MM.1S (cell line): ENCODE data around the gene UPP2.

Experiments used
- DNase-seq: peaks from one replicate; pipeline ENCODE4 v3.0.0-alpha.2; 2015
- H2AFZ ChIP-seq: fragments of 300-600 bp; sonication (generic); 2 replicates; pipeline ENCODE4 v1.6.0; 2016; ENCODE audit warnings: antibody characterized with exemption, low read length
- H3F3A ChIP-seq: fragments of 300-600 bp; sonication (generic); 2 replicates; pipeline ENCODE4 v1.6.1; 2016; ENCODE audit warnings: mild to moderate bottlenecking, antibody characterized with exemption, low read length, moderate library complexity, mixed read lengths; ENCODE audit not compliant: insufficient read depth
- H3K27ac ChIP-seq: fragments of 300-600 bp; sonication (generic); 2 replicates; pipeline ENCODE4 v1.5.1; 2016; ENCODE audit warnings: mild to moderate bottlenecking, low read length
- H3K27me3 ChIP-seq: fragments of 300-600 bp; sonication (generic); replicated peaks from 2 replicates; pipeline ENCODE4 v1.6.0; 2016; ENCODE audit warnings: low read length; ENCODE audit not compliant: insufficient read depth
- H3K36me3 ChIP-seq: fragments of 300-600 bp; sonication (generic); replicated peaks from 2 replicates; pipeline ENCODE4 v1.6.1; 2016; ENCODE audit warnings: mild to moderate bottlenecking, low read length, mixed read lengths; ENCODE audit not compliant: insufficient read depth
- H3K4me1 ChIP-seq: fragments of 300-600 bp; sonication (generic); 2 replicates; pipeline ENCODE4 v1.6.1; 2016; ENCODE audit warnings: low read length, mixed read lengths
- H3K4me2 ChIP-seq: fragments of 300-600 bp; sonication (generic); 2 replicates; pipeline ENCODE4 v1.6.0; 2016; ENCODE audit warnings: low read depth, low read length
- H3K4me3 ChIP-seq: fragments of 300-600 bp; sonication (generic); 2 replicates; pipeline ENCODE4 v1.5.1; 2016; ENCODE audit warnings: low read length, mixed read lengths
- H3K79me2 ChIP-seq: fragments of 300-600 bp; sonication (generic); 2 replicates; pipeline ENCODE4 v1.6.1; 2016; ENCODE audit warnings: mixed run types, low read length, mixed read lengths
- H3K9ac ChIP-seq: fragments of 300-600 bp; sonication (generic); 2 replicates; pipeline ENCODE4 v1.6.1; 2016; ENCODE audit warnings: low read length, mixed read lengths
- H3K9me2 ChIP-seq: fragments of 300-600 bp; sonication (generic); replicated peaks from 2 replicates; pipeline ENCODE4 v1.6.1; 2016; ENCODE audit warnings: mild to moderate bottlenecking, low read length, mixed read lengths; ENCODE audit not compliant: insufficient read depth
- H3K9me3 ChIP-seq: fragments of 300-600 bp; sonication (generic); replicated peaks from 2 replicates; pipeline ENCODE4 v1.6.1; 2016; ENCODE audit warnings: mild to moderate bottlenecking, low read length, mixed read lengths; ENCODE audit not compliant: insufficient read depth
- H4K20me1 ChIP-seq: fragments of 300-600 bp; sonication (generic); 2 replicates; pipeline ENCODE4 v1.6.1; 2016; ENCODE audit warnings: mild to moderate bottlenecking, low read length, moderate library complexity, mixed read lengths; ENCODE audit not compliant: insufficient read depth
- EZH2 ChIP-seq: fragments of 300-600 bp; sonication (generic); optimal IDR thresholded peaks from 2 replicates; pipeline ENCODE3; 2017; ENCODE audit warnings: low read depth, mild to moderate bottlenecking, antibody characterized with exemption, low read length, mixed read lengths
- EZH2phosphoT487 ChIP-seq: fragments of 300-600 bp; sonication (generic); IDR thresholded peaks from 2 replicates; pipeline ENCODE4 v1.6.1; 2018; ENCODE audit warnings: antibody characterized with exemption, low read length
- TF ChIP-seq, protein P1 (sequence below): fragments of 300-600 bp; sonication (generic); IDR thresholded peaks from 2 replicates; pipeline ENCODE4 v1.5.1; 2016; ENCODE audit warnings: antibody characterized with exemption, low read length, mixed read lengths

UPP2 gene

DNA sequence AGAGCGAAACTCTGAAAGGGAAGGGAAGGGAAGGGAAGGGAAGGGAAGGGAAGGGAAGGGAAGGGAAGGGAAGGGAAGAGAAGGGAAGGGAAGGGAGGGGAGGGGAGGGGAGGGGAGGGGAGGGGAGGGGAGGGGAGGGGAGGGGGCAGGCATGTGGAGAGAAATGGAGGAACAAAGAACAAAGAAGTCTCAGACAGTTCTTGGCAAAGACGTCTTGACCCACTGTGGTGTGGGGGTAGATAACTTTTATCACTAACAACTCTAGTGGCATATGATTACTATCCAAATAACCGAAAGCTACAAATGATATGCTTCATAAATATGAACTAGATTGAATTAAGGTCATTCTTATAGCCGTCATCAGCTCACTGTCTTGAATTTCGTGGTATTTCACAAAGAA, 3.2 kb downstream of the UPP2 start:
- Histone ChIP-seq H3K27me3 (no peaks in the 10 kb centered on the region), H3K36me3 (no peaks in the 10 kb centered on the region), H3K4me3 (no peak overlapping the region), H3K27ac (no peak overlapping the region), H3K9me3 (no peaks in the 10 kb centered on the region), H3F3A (no peaks in the 10 kb centered on the region), H3K4me1 (no peaks in the 10 kb centered on the region), H4K20me1 (no peaks in the 10 kb centered on the region), H3K9me2 (no peaks in the 10 kb centered on the region), H2AFZ (no peak overlapping the region), H3K9ac (no peak overlapping the region), H3K79me2 (no peaks in the 10 kb centered on the region), H3K4me2 (no peak overlapping the region)
- no peak for DNase-seq
- TF ChIP-seq EZH2 (no peak), EZH2phosphoT487 (no peak)
- TF ChIP-seq, protein P1, sequence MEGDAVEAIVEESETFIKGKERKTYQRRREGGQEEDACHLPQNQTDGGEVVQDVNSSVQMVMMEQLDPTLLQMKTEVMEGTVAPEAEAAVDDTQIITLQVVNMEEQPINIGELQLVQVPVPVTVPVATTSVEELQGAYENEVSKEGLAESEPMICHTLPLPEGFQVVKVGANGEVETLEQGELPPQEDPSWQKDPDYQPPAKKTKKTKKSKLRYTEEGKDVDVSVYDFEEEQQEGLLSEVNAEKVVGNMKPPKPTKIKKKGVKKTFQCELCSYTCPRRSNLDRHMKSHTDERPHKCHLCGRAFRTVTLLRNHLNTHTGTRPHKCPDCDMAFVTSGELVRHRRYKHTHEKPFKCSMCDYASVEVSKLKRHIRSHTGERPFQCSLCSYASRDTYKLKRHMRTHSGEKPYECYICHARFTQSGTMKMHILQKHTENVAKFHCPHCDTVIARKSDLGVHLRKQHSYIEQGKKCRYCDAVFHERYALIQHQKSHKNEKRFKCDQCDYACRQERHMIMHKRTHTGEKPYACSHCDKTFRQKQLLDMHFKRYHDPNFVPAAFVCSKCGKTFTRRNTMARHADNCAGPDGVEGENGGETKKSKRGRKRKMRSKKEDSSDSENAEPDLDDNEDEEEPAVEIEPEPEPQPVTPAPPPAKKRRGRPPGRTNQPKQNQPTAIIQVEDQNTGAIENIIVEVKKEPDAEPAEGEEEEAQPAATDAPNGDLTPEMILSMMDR = no peak

DNA sequence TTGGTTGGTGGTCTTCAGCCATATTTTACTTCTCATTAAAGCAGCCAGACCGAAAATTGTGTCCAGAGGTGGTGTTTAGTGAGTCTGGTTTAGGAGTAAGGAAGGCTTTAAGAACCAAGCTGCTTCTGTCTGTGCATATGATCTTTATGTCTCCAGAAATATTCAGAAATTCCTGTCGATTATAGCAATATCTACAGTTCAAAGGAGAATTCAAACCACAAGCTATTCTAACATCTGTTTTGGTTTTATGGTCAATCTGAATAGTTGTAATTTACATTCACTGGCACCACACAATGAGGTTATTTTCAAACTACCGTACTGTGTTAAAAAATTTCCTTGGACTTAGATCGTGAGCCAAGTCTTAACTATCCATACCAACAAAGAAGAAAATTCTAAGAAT, 11.3 kb downstream of the UPP2 start:
- H3K79me2 ChIP-seq = no peaks in the 10 kb centered on the region
- H3K27me3 ChIP-seq = no peaks in the 10 kb centered on the region
- no peak overlapping the region for H3K4me2 ChIP-seq
- no peaks in the 10 kb centered on the region for H3F3A ChIP-seq
- no peaks in the 10 kb centered on the region for H3K4me1 ChIP-seq
- H2AFZ ChIP-seq = no peak overlapping the region
- no peak overlapping the region for H3K9ac ChIP-seq
- H3K27ac ChIP-seq = no peak overlapping the region
- no peaks in the 10 kb centered on the region for H3K9me2 ChIP-seq
- TF ChIP-seq EZH2phosphoT487 = no peak
- no peak for TF ChIP-seq EZH2
- TF ChIP-seq, protein P1 = no peak
- no peaks in the 10 kb centered on the region for H4K20me1 ChIP-seq
- H3K36me3 ChIP-seq = no peaks in the 10 kb centered on the region
- no peak for DNase-seq
- H3K4me3 ChIP-seq = no peak overlapping the region
- no peaks in the 10 kb centered on the region for H3K9me3 ChIP-seq

DNA sequence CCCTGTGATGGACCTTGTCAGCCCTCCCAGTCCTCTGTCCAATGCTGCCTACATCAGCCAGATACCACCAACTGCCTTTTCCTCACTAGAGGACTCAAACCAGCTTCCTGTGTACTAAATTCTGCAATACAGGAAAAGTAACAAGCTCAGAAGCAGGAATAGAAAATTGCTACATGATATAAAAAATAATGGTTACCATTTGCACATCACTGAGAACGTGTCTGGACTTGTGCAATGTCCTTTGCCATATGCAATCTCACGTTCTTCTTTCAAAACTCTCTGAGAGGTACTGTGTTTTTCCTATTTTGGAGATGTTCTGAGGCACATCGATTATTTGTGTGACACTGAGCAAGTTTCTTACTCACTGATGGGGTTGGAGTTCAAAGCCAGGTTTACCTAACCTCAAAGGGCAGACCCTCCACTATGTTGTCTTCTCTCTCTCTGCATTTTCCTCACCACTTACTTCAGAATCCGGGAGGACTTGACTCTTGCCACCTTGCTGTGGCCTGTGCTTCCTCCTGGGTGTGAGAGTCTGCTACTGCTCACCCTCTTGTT, 12.1 kb downstream of the UPP2 start:
- no peaks in the 10 kb centered on the region for H3K79me2 ChIP-seq
- H4K20me1 ChIP-seq = no peaks in the 10 kb centered on the region
- H3K4me1 ChIP-seq = no peaks in the 10 kb centered on the region
- H3K36me3 ChIP-seq = no peaks in the 10 kb centered on the region
- no peak overlapping the region for H2AFZ ChIP-seq
- DNase-seq = no peak
- TF ChIP-seq EZH2phosphoT487 (no peak), EZH2 (no peak)
- H3K9me2 ChIP-seq = no peaks in the 10 kb centered on the region
- H3K4me3 ChIP-seq = no peak overlapping the region
- no peak overlapping the region for H3K4me2 ChIP-seq
- H3K27me3 ChIP-seq = no peaks in the 10 kb centered on the region
- H3K9me3 ChIP-seq = no peaks in the 10 kb centered on the region
- no peaks in the 10 kb centered on the region for H3F3A ChIP-seq
- no peak overlapping the region for H3K9ac ChIP-seq
- no peak overlapping the region for H3K27ac ChIP-seq

DNA sequence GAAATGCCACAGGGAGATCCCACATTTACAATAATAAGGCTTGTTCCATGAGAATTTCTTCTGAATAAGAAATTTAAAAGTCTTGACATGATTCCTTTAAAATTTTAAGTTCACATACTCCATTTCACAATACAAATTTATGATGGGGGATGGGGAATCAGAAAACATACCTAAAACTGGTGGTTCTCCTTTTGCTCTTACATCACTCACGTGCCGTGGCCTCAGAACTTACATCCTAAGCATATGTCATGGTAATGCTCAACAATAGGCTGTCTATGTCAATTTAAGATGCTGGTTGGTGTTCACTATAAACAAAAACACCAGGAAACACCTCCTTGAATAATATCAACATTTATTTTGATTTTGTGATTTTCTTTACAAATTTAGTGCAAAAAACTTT, 12.8 kb downstream of the UPP2 start:
- no peak overlapping the region for H3K9ac ChIP-seq
- no peaks in the 10 kb centered on the region for H3F3A ChIP-seq
- H3K4me1 ChIP-seq = no peaks in the 10 kb centered on the region
- TF ChIP-seq, protein P1 = no peak
- TF ChIP-seq EZH2 = no peak
- no peaks in the 10 kb centered on the region for H4K20me1 ChIP-seq
- no peak overlapping the region for H3K4me2 ChIP-seq
- no peaks in the 10 kb centered on the region for H3K9me2 ChIP-seq
- no peaks in the 10 kb centered on the region for H3K36me3 ChIP-seq
- H3K79me2 ChIP-seq = no peaks in the 10 kb centered on the region
- DNase-seq = no peak
- no peaks in the 10 kb centered on the region for H3K9me3 ChIP-seq
- no peak overlapping the region for H2AFZ ChIP-seq
- no peak overlapping the region for H3K27ac ChIP-seq
- no peak overlapping the region for H3K4me3 ChIP-seq
- no peaks in the 10 kb centered on the region for H3K27me3 ChIP-seq
